Lower leg skin (tissue), 3 donors: Measurements from ENCODE around the gene C14orf119.

ENCODE experiments used
- POLR2A ChIP-seq, 2 donors: fragments of 450-650 bp; IDR thresholded peaks; one replicate each; pipeline ENCODE4 v1.6.1; 2016 to 2017; ENCODE audit warnings: antibody characterized with exemption in 2 of 2, mild to moderate bottlenecking in 1 of 2, moderate library complexity in 1 of 2
- TF ChIP-seq, protein P1 (sequence below), 3 donors: fragments of 450-650 bp; IDR thresholded peaks; one replicate each; pipeline ENCODE4 v1.5.1; 2016; ENCODE audit warnings: antibody characterized with exemption in 3 of 3, mild to moderate bottlenecking in 3 of 3, moderate library complexity in 2 of 3

DNA sequence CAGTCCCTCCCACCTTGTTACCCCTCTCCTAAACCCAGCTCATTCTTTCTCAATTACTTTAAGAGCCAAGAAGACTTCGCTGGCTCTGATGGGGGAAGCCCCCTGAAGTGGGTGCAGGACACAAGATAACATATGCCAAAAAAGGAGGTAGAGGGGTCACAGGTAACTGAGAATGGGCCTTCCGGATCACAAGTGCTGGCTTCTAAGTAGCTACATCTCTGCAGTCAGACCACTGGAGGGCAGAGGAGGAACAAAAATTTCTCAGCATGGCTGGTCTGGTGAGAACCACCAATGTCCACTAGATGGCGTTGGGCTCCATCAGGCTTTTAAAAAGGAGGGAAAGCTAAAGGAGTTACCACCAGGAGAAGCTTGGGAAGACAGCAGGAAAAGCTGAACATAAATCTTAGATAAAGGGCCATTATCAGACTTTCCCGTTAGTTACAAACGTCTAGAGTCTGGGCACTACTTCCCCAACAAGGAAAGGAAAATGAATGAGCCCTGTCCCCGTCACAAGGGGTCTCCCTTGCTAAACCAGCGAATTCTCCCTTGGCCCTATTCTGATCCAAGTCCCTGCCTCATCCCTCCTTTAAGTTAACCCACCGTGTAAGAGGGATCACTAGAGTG, 26.4 kb upstream of the C14orf119 start:
- TF ChIP-seq, protein P1, sequence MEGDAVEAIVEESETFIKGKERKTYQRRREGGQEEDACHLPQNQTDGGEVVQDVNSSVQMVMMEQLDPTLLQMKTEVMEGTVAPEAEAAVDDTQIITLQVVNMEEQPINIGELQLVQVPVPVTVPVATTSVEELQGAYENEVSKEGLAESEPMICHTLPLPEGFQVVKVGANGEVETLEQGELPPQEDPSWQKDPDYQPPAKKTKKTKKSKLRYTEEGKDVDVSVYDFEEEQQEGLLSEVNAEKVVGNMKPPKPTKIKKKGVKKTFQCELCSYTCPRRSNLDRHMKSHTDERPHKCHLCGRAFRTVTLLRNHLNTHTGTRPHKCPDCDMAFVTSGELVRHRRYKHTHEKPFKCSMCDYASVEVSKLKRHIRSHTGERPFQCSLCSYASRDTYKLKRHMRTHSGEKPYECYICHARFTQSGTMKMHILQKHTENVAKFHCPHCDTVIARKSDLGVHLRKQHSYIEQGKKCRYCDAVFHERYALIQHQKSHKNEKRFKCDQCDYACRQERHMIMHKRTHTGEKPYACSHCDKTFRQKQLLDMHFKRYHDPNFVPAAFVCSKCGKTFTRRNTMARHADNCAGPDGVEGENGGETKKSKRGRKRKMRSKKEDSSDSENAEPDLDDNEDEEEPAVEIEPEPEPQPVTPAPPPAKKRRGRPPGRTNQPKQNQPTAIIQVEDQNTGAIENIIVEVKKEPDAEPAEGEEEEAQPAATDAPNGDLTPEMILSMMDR (IDR thresholded peaks at IDR 0.05): peak in 1 of 3 donors; percentile 80
- TF ChIP-seq POLR2A (IDR thresholded peaks at IDR 0.05): no peak
